GM23338 (cell line): ENCODE data around the gene STK32C. TPM values are rescaled to one million over a fixed set of nuclear protein-coding genes. Genes with fewer than 3 reads are reported as not detected.

ENCODE experiments used
- ATAC-seq: fragments of 200-7000 bp; cut with Tn5 transposase; 3 replicates; pipeline ENCODE4 v1.9.1; 2020
- DNase-seq: peaks from one replicate; pipeline ENCODE4 v3.0.0-alpha.2; 2015; ENCODE audit warnings: low spot score
- H2AFZ ChIP-seq: fragments of 200-600 bp; sonication (generic); 2 replicates; pipeline ENCODE4 v1.8.0; 2016; ENCODE audit warnings: antibody characterized with exemption, mild to moderate bottlenecking, moderate library complexity
- H3F3A ChIP-seq: fragments of 200-600 bp; sonication (generic); replicated peaks from 2 replicates; pipeline ENCODE4 v1.8.0; 2017; ENCODE audit warnings: antibody characterized with exemption, mixed run types, low read depth
- H3K27ac ChIP-seq: fragments of 200-600 bp; sonication (generic); 2 replicates; pipeline ENCODE4 v1.6.1; 2016; ENCODE audit warnings: low read depth
- H3K27me3 ChIP-seq: fragments of 200-600 bp; sonication (generic); 2 replicates; pipeline ENCODE4 v1.8.0; 2016; ENCODE audit warnings: mild to moderate bottlenecking, mixed run types, moderate library complexity; ENCODE audit not compliant: insufficient read depth
- H3K36me3 ChIP-seq: fragments of 200-600 bp; sonication (generic); 2 replicates; pipeline ENCODE4 v1.8.0; 2016; ENCODE audit warnings: mild to moderate bottlenecking; ENCODE audit not compliant: insufficient read depth
- H3K4me1 ChIP-seq: fragments of 200-600 bp; sonication (generic); 2 replicates; pipeline ENCODE4 v1.8.0; 2016; ENCODE audit warnings: mild to moderate bottlenecking, moderate library complexity; ENCODE audit not compliant: insufficient read depth
- H3K4me2 ChIP-seq: fragments of 200-600 bp; sonication (generic); 2 replicates; pipeline ENCODE4 v1.7.1; 2017; ENCODE audit warnings: mixed run types
- H3K4me3 ChIP-seq: fragments of 200-600 bp; sonication (generic); 2 replicates; pipeline ENCODE4 v1.6.1; 2016; ENCODE audit warnings: mixed run types
- H3K79me2 ChIP-seq: fragments of 200-600 bp; sonication (generic); replicated peaks from 2 replicates; pipeline ENCODE4 v1.8.0; 2017; ENCODE audit warnings: mild to moderate bottlenecking; ENCODE audit not compliant: insufficient read depth
- H3K9me2 ChIP-seq: fragments of 200-600 bp; sonication (generic); 2 replicates; pipeline ENCODE4 v1.8.0; 2017; ENCODE audit not compliant: insufficient read depth
- H4K20me1 ChIP-seq: fragments of 200-600 bp; sonication (generic); replicated peaks from 2 replicates; pipeline ENCODE4 v1.8.0; 2017; ENCODE audit warnings: mild to moderate bottlenecking; ENCODE audit not compliant: insufficient read depth
- H3K27ac Mint-ChIP-seq: 2 replicates; pipeline ENCODE4 v1.8.0; 2020; ENCODE audit warnings: inconsistent platforms, mild to moderate bottlenecking, moderate library complexity, mixed read lengths
- H3K27me3 Mint-ChIP-seq: 3 replicates; pipeline ENCODE4 v1.8.0; 2022; ENCODE audit warnings: low read depth, mild to moderate bottlenecking, moderate library complexity, mixed read lengths, inconsistent platforms; ENCODE audit not compliant: insufficient read depth, poor library complexity
- H3K36me3 Mint-ChIP-seq: 3 replicates; pipeline ENCODE4 v1.8.0; 2021; ENCODE audit warnings: low read depth, mild to moderate bottlenecking, inconsistent platforms, moderate library complexity, mixed read lengths
- H3K4me1 Mint-ChIP-seq: 3 replicates; pipeline ENCODE4 v1.8.0; 2020; ENCODE audit warnings: mild to moderate bottlenecking, inconsistent platforms, mixed read lengths
- H3K4me3 Mint-ChIP-seq: 3 replicates; pipeline ENCODE4 v1.8.0; 2021; ENCODE audit warnings: moderate library complexity, mild to moderate bottlenecking, inconsistent platforms, mixed read lengths
- H3K9me3 Mint-ChIP-seq: 3 replicates; pipeline ENCODE4 v1.8.0; 2020; ENCODE audit warnings: moderate library complexity, mild to moderate bottlenecking, inconsistent platforms, mixed read lengths
- CREB1 ChIP-seq: fragments of 250-450 bp; sonication (Bioruptor Pico); IDR thresholded peaks from 2 replicates; pipeline ENCODE4 v1.5.0; 2020; ENCODE audit warnings: low read depth, mild to moderate bottlenecking, moderate library complexity
- ETS1 ChIP-seq: IDR thresholded peaks from 2 replicates; pipeline ENCODE4 v1.6.1; 2016; ENCODE audit warnings: antibody characterized with exemption
- EZH2 ChIP-seq: fragments of 200-600 bp; sonication (generic); IDR thresholded peaks from one replicate; pipeline ENCODE4 v1.8.0; 2017; ENCODE audit warnings: antibody characterized with exemption, mild to moderate bottlenecking, low read depth; ENCODE audit not compliant: unreplicated experiment
- EZH2phosphoT487 ChIP-seq: fragments of 200-600 bp; sonication (generic); IDR thresholded peaks from one replicate; pipeline ENCODE4 v1.8.1; 2018; ENCODE audit warnings: antibody characterized with exemption; ENCODE audit not compliant: unreplicated experiment
- JUNB ChIP-seq: IDR thresholded peaks from one replicate; pipeline ENCODE4 v1.6.1; 2016; ENCODE audit warnings: antibody characterized with exemption; ENCODE audit not compliant: unreplicated experiment
- NANOG ChIP-seq: IDR thresholded peaks from 2 replicates; pipeline ENCODE4 v1.6.1; 2016; ENCODE audit warnings: antibody characterized with exemption, borderline replicate concordance
- REST ChIP-seq: IDR thresholded peaks from one replicate; pipeline ENCODE4 v1.6.1; 2018; ENCODE audit warnings: antibody characterized with exemption; ENCODE audit not compliant: unreplicated experiment
- STAT1 ChIP-seq: IDR thresholded peaks from one replicate; pipeline ENCODE4 v1.6.1; 2016; ENCODE audit warnings: antibody characterized with exemption; ENCODE audit not compliant: unreplicated experiment
- ZNF114 ChIP-seq: fragments of 250-450 bp; sonication (Bioruptor Pico); IDR thresholded peaks from 2 replicates; pipeline ENCODE4 v1.5.0; 2020; ENCODE audit warnings: mild to moderate bottlenecking, moderate library complexity
- ZNF331 ChIP-seq: fragments of 250-450 bp; sonication (Bioruptor Pico); IDR thresholded peaks from 2 replicates; pipeline ENCODE4 v1.5.0; 2020; ENCODE audit warnings: low read depth, mild to moderate bottlenecking, moderate library complexity
- ZNF462 ChIP-seq: fragments of 250-450 bp; sonication (Bioruptor Pico); IDR thresholded peaks from 2 replicates; pipeline ENCODE4 v1.5.0; 2020; ENCODE audit warnings: mild to moderate bottlenecking, moderate library complexity
- polyA plus RNA-seq: library from polyadenylated mRNA; unstranded; fragments of >200 nt; fragmentation: Nextera tagmentation; extraction: Ambion mirVana; gene quantifications from 2 replicates; pipeline ENCODE4 v1.2.1, GENCODE V29; 2016
- total RNA-seq: library from RNA; depleted of rRNA; stranded (reverse); fragments of >200 nt; shearing (Covaris generic); gene quantifications from 2 replicates; pipeline ENCODE4 v1.2.3, GENCODE V29; 2014

The STK32C gene
- total and polyA plus RNA-seq, 2 experiments from 2014 or later, result 10.2 to 20.5 TPM

- TF ChIP-seq REST (no peak), CREB1 (CRISPR knock-in tag) (no peak), EZH2phosphoT487 (no peak), NANOG (no peak), ZNF114 (no peak)
These were observed 43.3 kb downstream of the STK32C start (continued) for GRCh38 chr10:132264306-132264950.

- Histone ChIP-seq H3K4me2 (no peak overlapping the region), H2AFZ (no peak overlapping the region), H3K27me3 (no peaks in the 10 kb centered on the region), H3K79me2 (no peaks in the 10 kb centered on the region), H3K27ac (no peak overlapping the region), H3K4me1 (no peaks in the 10 kb centered on the region), H3F3A (0 out of 2 replicates have a peak, but pooled peaks cover 5% of the 10 kb centered on the region), H3K4me3 (no peak overlapping the region), H3K9me2 (no peaks in the 10 kb centered on the region), H3K36me3 (no peaks in the 10 kb centered on the region), H4K20me1 (no peaks in the 10 kb centered on the region; the same call in 1 of the 2 replicates)
- peaks cover 9% of the 10 kb centered on the region for H3K27me3 Mint-ChIP-seq
- H3K4me1 Mint-ChIP-seq, result peaks cover 13% of the 10 kb centered on the region
- no peak overlapping the region for H3K4me3 Mint-ChIP-seq
- peaks cover 16% of the 10 kb centered on the region for H3K9me3 Mint-ChIP-seq
- no peak for ATAC-seq
- H3K27ac Mint-ChIP-seq, result no peak overlapping the region
- no peak for DNase-seq
- peaks cover 8% of the 10 kb centered on the region; the same call in 2 of the 3 replicates for H3K36me3 Mint-ChIP-seq
- TF ChIP-seq JUNB, result no peak
- TF ChIP-seq ZNF331, result no peak
- TF ChIP-seq EZH2phosphoT487, result no peak
- no peak for TF ChIP-seq CREB1 (CRISPR knock-in tag)
- TF ChIP-seq ZNF462 (CRISPR knock-in tag), result no peak
- no peak for TF ChIP-seq ETS1
- no peak for TF ChIP-seq STAT1
- no peak for TF ChIP-seq EZH2
- no peak for TF ChIP-seq NANOG
These were observed 43.9 kb downstream of the STK32C start for GRCh38 chr10:132263866-132264265.
